ENCODE measurements around the gene FGF6.

The FGF6 gene

DNA sequence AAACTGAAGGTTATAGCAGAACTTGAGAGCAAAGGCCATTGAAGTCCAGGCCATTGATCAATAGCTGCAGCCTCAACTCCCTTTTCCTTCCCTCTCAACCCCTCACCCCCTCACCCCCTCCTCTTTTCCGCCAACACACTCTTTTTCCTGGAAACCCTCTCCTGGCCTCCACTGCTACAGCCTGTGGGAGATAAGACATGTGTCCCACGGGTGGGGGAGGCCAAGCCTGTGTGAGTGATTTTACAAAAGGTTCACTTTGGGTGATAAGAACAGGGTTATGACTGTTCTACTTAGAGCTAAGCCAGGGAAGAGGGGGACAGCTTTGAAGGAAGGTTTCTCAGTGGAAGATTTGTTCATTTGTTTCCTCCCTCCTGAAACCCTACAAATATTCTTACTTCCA, 57.0 kb downstream of the FGF6 start:
- TF ChIP-seq, protein P1, sequence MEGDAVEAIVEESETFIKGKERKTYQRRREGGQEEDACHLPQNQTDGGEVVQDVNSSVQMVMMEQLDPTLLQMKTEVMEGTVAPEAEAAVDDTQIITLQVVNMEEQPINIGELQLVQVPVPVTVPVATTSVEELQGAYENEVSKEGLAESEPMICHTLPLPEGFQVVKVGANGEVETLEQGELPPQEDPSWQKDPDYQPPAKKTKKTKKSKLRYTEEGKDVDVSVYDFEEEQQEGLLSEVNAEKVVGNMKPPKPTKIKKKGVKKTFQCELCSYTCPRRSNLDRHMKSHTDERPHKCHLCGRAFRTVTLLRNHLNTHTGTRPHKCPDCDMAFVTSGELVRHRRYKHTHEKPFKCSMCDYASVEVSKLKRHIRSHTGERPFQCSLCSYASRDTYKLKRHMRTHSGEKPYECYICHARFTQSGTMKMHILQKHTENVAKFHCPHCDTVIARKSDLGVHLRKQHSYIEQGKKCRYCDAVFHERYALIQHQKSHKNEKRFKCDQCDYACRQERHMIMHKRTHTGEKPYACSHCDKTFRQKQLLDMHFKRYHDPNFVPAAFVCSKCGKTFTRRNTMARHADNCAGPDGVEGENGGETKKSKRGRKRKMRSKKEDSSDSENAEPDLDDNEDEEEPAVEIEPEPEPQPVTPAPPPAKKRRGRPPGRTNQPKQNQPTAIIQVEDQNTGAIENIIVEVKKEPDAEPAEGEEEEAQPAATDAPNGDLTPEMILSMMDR (IDR thresholded peaks at IDR 0.05; ENCODE audit: insufficient read depth, missing control alignments): no peak
- no peak for FAIRE-seq
- DNase-seq (ENCODE audit: insufficient read length, low spot score): no peak

DNA sequence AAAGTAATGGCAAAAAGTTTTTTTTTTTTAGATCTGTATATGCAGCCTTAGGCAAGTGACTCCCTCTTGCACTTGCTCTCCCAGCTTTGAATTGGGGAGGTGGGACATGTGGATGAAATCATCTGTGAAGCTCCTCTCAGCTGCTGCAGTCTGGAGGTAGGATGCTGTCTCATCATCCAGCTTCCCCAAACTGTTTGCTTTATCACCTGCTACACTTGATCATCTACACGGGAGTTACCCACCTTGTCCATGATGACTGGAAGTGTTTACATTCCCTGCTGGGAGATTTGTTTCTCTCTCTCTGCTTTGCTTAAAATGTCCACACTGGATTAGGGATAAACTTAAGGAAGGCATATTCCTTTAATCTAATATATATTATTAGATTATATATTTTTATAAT, 57.6 kb downstream of the FGF6 start:
- FAIRE-seq: no peak
- TF ChIP-seq, protein P1 (IDR thresholded peaks at IDR 0.05; ENCODE audit: insufficient read depth, missing control alignments): no peak
- DNase-seq (ENCODE audit: insufficient read length, low spot score): no peak

DNA sequence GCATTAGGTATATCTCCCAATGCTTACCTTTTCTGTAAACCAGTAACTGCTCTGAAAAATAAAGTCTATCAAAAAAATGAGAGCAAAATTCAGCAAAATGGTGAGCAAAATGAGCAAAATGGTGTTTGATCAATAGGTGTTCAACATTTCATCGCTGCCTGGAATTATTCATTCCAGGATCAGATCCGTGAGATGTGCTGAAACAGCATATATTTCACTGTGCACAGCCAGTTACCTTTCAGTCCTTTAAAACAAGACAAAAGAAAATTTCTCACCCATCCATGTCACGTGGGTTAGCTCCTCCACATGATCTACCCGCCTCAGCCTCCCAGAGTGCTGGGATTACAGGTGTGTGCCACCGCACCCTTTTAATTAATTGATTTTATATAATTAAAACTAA, 58.0 kb downstream of the FGF6 start:
- TF ChIP-seq, protein P1 (IDR thresholded peaks at IDR 0.05; ENCODE audit: insufficient read depth, missing control alignments): no peak
- FAIRE-seq: no peak

DNA sequence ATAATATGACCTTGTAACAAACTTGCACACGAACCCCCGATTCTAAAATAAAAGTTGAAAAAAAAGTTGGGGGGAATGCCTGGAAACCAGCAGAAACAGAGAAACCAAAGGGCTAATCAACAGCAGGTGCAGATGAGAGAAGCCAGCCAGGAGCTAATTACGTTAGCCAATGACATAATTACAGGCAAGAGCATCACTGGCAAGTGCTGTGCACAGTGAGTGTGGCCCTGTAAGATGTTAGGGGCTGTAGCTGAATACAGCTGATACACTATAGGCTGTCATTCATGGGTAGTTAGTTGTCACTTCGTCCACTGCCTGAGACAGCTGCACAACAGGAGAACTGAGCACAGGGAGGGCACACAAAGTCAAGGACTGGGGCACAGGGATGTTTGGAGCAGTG, 58.8 kb downstream of the FGF6 start:
- DNase-seq (ENCODE audit: insufficient read length, low spot score) (no peak), FAIRE-seq (no peak)
- TF ChIP-seq, protein P1 (IDR thresholded peaks at IDR 0.05; ENCODE audit: insufficient read depth, missing control alignments): no peak

More for the DNA sequence above, 58.0 kb downstream of the FGF6 start:
- DNase-seq (ENCODE audit: insufficient read length, low spot score): no peak
